Measurements from ENCODE around the gene CLK4. TPM values are rescaled to one million over a fixed set of nuclear protein-coding genes. Genes with fewer than 3 reads are reported as not detected.

CLK4 gene
- total RNA-seq, 1 donor from 2014 or later = 5.1 TPM

DNA sequence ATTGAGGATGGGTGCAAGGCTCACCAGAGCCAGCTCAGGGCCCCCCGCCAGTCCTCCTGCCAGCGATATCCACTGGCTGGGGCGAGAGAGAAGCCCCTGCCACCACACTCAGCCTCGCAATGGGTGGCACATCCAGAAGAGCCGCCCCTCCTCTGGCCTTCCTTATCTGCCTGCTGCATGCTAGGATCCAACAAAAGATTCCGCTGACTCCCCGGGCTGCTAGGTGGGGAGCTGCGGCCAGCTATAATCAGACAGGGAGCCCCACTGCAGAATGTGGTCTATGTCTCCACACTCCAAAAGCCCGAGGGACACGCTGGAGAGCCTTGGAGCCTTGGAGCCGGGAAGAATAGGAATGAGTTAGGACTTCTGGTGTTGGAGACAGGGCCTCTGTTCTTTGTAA is 69.4 kb downstream of the CLK4 start:
- TF ChIP-seq, protein P1, sequence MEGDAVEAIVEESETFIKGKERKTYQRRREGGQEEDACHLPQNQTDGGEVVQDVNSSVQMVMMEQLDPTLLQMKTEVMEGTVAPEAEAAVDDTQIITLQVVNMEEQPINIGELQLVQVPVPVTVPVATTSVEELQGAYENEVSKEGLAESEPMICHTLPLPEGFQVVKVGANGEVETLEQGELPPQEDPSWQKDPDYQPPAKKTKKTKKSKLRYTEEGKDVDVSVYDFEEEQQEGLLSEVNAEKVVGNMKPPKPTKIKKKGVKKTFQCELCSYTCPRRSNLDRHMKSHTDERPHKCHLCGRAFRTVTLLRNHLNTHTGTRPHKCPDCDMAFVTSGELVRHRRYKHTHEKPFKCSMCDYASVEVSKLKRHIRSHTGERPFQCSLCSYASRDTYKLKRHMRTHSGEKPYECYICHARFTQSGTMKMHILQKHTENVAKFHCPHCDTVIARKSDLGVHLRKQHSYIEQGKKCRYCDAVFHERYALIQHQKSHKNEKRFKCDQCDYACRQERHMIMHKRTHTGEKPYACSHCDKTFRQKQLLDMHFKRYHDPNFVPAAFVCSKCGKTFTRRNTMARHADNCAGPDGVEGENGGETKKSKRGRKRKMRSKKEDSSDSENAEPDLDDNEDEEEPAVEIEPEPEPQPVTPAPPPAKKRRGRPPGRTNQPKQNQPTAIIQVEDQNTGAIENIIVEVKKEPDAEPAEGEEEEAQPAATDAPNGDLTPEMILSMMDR (conservative IDR thresholded peaks at IDR 0.05; ENCODE audit: low read depth, low read length) = no peak
- H3K4me3 ChIP-seq (ENCODE audit: low read depth, low read length) = no peak overlapping the region
- no peak for DNase-seq (ENCODE audit: low read depth)

DNA sequence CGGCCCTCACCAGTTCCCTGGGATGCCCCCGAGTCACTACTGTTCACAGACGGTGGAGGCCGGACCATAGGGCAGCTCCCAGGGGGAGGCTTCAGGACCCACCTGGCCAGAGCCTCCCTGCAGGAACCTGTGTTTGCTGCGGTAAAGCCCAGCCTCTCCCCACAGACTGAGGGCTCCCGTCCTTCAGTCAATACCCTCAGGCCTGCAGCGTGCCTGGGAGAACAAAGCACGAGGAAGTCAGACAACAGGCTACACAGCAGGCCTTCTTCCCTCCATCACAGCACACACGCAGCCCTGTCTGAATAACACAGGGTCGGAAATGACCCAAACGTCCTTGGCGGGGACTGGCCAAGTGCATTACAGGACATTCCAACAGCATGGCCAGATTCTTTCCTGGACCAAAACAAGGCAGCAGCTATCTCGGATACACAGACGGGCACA is 71.1 kb downstream of the CLK4 start:
- no peak for DNase-seq (ENCODE audit: low read depth)

DNA sequence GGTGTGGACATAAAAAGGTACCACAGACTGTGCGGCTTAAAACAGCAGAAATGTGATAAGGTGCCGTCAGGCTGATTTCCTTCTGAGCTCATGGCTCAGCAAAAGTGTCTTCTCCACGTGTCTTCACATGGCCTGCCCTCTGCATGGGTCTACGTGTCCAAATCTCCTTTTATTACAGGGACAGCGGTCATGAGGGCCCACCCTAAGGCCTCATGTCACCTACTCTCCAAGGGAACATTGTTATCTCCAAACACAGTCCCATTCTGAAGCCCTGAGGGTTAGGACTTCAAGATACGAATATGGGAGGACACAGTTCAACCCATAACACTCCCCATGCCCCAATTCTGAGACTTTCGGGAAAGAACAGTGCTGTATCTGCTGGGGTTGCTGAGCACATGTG is 71.8 kb downstream of the CLK4 start:
- TF ChIP-seq, protein P1 (conservative IDR thresholded peaks at IDR 0.05; ENCODE audit: low read depth, low read length) = no peak
- H3K4me3 ChIP-seq (ENCODE audit: low read depth, low read length) = no peak overlapping the region
- DNase-seq (ENCODE audit: low read depth) = no peak

More for the DNA sequence above, 71.1 kb downstream of the CLK4 start:
- no peak overlapping the region for H3K4me3 ChIP-seq (ENCODE audit: low read depth, low read length)
- TF ChIP-seq, protein P1 (conservative IDR thresholded peaks at IDR 0.05; ENCODE audit: low read depth, low read length) = no peak

DNA sequence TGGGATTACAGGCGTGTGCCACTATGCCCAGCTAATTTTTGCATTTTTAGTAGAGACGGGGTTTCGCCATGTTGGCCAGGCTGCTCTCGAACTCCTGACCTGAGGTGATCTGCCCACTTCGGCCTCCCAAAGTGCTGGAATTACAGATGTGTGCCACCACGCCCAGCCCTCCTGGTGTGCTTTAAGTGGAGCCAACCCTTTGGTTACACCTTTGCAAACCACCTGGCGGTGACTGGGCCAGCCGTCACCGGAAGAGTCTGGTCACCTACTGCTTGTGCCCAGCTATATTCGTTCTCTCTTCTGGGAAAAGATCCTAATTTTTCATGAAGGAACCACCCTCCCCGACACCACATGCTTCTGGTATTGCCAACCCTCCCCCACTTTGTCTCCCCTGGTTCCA is 72.5 kb downstream of the CLK4 start:
- no peak for DNase-seq (ENCODE audit: low read depth)
- H3K4me3 ChIP-seq (ENCODE audit: low read depth, low read length) = no peak overlapping the region
- TF ChIP-seq, protein P1 (conservative IDR thresholded peaks at IDR 0.05; ENCODE audit: low read depth, low read length) = no peak

DNA sequence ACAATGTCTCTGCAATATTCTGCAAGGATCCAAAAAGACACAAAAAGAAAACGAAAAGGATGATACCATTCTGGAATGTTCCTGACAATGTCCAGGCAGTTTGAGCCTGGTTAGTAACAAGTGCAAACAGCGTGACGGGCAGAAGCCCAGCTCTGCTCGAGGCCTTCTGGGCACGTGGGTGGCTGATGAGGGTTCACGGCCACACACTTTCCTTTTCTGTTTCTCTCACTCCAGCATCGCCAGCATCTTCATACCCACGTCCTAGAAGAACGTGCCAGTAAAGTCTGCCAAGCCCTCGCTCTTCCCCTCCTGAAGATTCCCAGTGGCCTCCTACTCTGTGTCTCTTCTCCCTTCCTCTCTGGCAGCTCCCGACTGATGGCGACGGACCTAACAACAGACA is 73.3 kb downstream of the CLK4 start:
- TF ChIP-seq, protein P1 (conservative IDR thresholded peaks at IDR 0.05; ENCODE audit: low read depth, low read length) = no peak
- no peak for DNase-seq (ENCODE audit: low read depth)
- no peak overlapping the region for H3K4me3 ChIP-seq (ENCODE audit: low read depth, low read length)

Other genes with a start within 250 kb of the CLK4 start
- gene COL23A1, start 36.7 kb downstream of the CLK4 start, total RNA-seq = not detected in 2 replicates
- gene ZNF354A, start 103.6 kb upstream of the CLK4 start, total RNA-seq = 6.2 and 12.3 TPM in 2 replicates
- 3.5 and 3.7 TPM in 2 replicates for gene ZNF354B, start 232.9 kb upstream of the CLK4 start, total RNA-seq